ENCODE data around the gene INSC. TPM values are rescaled to one million over a fixed set of nuclear protein-coding genes. Genes with fewer than 3 reads are reported as not detected.

The INSC gene
- total and polyA plus RNA-seq, 7 donors = 1.4 to 5.4 (median 2.9) TPM

Other genes with a start within 250 kb of the INSC start
- 10 to 100 TPM in 3 of 4 donors, 1 to 10 TPM in 1; 6.1 to 17.5 (median 13.8) TPM for gene CYP2R1, start 222.7 kb upstream of the INSC start, total RNA-seq
- 10 to 100 TPM; 10.4 to 15.3 (median 11.4) TPM for gene CYP2R1, start 222.7 kb upstream of the INSC start, polyA plus RNA-seq
- under 1 TPM in 2 of 4 donors, not detected in 2; 0.36 to 0.66 TPM for gene CALCA, start 142.6 kb upstream of the INSC start, total RNA-seq
- gene CALCA, start 142.6 kb upstream of the INSC start, polyA plus RNA-seq = 1 to 10 TPM in 1 of 3 donors, not detected in 2; 1.2 TPM
- 1 to 10 TPM in 1 of 4 donors, under 1 TPM in 3; 0.28 to 6.1 (median 0.64) TPM for gene CALCB, start 41.3 kb upstream of the INSC start, total RNA-seq
- gene CALCB, start 41.3 kb upstream of the INSC start, polyA plus RNA-seq = 1 to 10 TPM in 1 of 3 donors, not detected in 2; 1.6 TPM

All from sigmoid colon (tissue), 7 donors.